ENCODE measurements around the gene PYDC1.

GRCh38 chr16:31183432-31184428 is 33.2 kb downstream of the PYDC1 start:
- TF ChIP-seq REST (IDR thresholded peaks at IDR 0.05; ENCODE audit: borderline replicate concordance in 1 of 2, low read depth in 1 of 2, low read length in 2 of 2) (no peak), CEBPB (IDR thresholded peaks at IDR 0.05; ENCODE audit: borderline replicate concordance, low read depth, low read length) (no peak), CTCF (CRISPR knock-in tag; IDR thresholded peaks at IDR 0.05) (no peak)

Measured in HepG2 (cell line).